ENCODE results near the gene TNNT2. TPM values are rescaled to one million over a fixed set of nuclear protein-coding genes. Genes with fewer than 3 reads are reported as not detected.

The TNNT2 gene
- total RNA-seq, 1 donor from 2014 or later: not detected

DNA sequence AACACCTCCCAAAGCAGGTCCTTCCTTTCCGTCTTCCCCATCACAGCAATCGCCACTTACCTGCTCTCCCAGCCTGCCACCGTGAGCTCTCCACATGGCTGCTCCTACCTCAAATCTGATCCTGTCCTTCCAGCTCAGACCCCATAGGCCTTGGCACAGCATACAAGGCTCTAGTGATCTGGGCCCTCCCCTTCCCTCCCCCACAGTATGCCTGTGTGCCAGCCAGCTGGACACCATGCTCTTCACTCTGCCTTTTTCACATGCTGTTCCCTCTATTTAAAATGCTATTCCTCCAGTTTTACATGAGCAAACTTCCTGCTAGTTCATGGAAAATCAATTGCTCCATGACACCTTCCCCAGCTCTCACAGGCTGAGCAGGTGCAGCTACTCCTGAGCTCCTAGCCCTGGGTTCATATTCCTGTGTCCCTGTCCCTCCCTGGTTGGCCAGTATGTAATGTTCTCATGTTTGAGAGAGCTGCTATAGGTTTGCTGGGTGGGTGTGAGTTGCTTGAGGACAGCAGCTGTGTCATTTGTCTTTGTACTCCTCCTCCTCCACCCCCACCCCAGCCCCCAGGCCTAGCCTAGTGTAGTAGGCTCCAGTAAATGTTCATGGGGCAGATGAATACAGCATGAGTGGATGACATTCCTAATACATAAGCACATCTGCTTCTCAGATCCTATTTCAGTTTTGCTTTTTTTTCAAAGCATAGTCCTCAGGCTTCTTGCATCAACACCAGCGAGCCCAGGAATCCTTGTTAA lies 6.3 kb upstream of the TNNT2 start:
- Mint-ChIP-seq H3K27ac (no peak overlapping the region), H3K4me1 (ENCODE audit: low read depth) (no peaks in the 10 kb centered on the region), H3K4me3 (ENCODE audit: low read depth) (no peak overlapping the region), H3K36me3 (ENCODE audit: low read depth) (no peaks in the 10 kb centered on the region), H3K27me3 (ENCODE audit: low read depth) (no peaks in the 10 kb centered on the region), H3K9me3 (no peaks in the 10 kb centered on the region)
- intact Hi-C loops (cut with micrococcal nuclease): no loop called here
- DNase-seq (ENCODE audit: low spot score): no peak

DNA sequence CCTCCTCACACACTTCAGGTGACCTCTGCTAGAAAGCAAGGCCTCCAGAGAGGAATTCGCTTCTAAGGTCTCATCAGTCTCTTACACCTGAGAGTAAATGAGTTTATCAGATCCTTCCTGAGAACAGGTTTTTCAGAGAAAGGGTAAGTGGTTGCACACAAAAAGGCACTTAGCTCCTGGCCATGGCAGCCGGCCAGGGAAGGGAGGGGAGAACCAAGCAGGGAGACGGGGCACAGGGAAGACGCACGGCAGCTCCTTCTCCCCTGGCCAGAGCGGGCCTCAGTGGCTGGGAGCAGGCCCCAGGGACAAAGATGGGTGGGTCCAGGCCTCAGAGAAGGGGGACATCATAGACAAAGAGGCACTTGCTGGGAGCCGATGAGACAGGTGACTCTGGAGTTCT lies 3.6 kb upstream of the TNNT2 start:
- H3K27ac Mint-ChIP-seq: no peak overlapping the region
- H3K4me1 Mint-ChIP-seq (ENCODE audit: low read depth): no peaks in the 10 kb centered on the region
- no peak overlapping the region for H3K4me3 Mint-ChIP-seq (ENCODE audit: low read depth)
- intact Hi-C loops (cut with micrococcal nuclease): no loop called here
- H3K36me3 Mint-ChIP-seq (ENCODE audit: low read depth): no peaks in the 10 kb centered on the region
- H3K27me3 Mint-ChIP-seq (ENCODE audit: low read depth): no peaks in the 10 kb centered on the region
- no peaks in the 10 kb centered on the region for H3K9me3 Mint-ChIP-seq
- DNase-seq (ENCODE audit: low spot score): no peak

DNA sequence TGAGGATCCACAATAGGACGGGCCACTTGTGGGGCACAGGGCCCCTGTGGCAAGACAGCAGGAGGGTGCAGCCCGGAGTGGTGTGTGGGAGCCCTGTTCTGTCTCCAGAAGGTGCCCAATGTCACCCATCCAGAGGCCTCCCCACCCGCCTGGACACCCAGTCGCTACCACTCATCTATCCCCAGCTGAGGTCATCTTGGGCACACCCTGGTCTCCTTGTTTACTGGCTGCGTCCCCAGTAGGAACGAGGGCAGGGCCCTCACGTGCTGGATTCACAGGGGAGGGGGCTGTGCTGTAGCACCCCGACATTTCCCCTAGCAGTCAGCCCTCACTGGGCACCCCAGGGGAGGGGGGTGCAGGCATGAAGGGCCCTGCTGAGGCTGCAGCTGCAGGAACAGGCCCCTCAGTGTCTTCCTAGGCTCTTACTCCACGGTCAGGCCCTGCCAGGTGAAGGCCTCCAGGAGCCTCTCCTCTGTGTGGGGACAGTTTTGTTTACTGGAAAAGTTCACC lies 2.3 kb upstream of the TNNT2 start:
- Mint-ChIP-seq H3K27me3 (ENCODE audit: low read depth) (no peaks in the 10 kb centered on the region), H3K4me1 (ENCODE audit: low read depth) (no peaks in the 10 kb centered on the region), H3K4me3 (ENCODE audit: low read depth) (no peak overlapping the region), H3K36me3 (ENCODE audit: low read depth) (no peaks in the 10 kb centered on the region), H3K27ac (no peak overlapping the region), H3K9me3 (no peaks in the 10 kb centered on the region)
- no peak for DNase-seq (ENCODE audit: low spot score)
- intact Hi-C loops (cut with micrococcal nuclease): no loop called here

DNA sequence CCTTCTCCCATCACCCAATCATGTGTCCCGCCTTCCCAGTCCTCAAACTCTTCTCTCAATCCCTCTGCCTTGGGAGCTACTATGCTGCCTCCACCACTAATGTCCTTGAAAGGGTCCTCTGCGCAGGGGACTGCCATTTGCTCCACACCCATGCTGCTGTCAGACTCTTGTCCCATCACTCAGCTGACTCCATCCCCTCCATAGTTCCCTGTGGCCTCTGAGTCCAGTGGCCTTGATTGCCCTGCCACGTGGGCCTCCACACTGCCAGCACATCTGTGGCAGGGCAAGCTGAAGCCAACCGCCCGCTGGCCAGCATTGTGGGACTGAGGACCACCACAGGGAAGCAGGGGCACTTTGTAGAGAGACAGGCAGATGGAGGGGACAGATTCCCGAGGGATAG lies 1.3 kb upstream of the TNNT2 start:
- no peak overlapping the region for H3K4me3 Mint-ChIP-seq (ENCODE audit: low read depth)

DNA sequence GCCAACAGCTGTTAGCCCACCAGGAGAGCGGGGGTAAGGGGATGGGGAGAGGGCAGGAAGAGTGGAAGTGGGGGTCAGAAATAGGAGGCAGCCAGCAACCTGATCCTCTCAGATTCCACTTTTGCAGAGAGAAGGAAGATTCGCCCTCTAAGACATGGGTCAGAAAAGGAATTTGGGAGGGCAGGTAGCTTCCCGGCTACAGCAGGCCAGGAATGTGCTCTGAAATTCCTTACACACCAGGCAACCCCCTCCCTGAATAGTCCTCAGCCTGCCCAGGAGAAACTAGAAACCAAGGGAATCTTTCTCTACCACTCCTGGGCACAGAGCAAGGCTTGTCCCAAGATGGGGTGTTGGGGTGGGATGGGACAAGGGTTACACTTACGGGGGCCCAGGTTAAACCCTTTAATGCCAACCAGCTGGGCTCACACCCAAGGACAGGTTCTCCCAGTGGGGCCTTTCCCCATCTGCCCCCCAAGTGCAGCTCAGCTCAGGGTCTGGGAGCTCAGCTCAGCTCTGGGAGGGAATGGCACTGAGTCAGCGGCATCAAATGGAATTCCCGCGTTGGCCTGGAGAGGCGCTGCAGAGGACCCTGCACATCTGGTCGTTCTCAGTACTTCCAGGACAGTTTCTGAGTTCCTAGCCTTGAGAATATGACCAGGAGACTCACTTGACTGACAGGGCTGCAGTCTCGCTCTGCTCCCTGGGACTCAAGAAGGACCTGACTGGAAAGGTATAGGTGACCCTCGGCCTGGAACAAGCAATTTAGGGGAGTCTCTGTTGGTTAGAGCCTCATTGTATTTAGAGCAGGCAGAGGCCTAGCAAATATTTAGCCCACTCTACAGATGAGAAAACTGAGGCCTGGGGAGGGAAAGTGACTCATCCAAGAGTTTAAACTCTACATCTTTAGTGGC lies 761 bp downstream of the TNNT2 start:
- intact Hi-C loops (cut with micrococcal nuclease): no loop called here
- no peak for DNase-seq (ENCODE audit: low spot score)
- Mint-ChIP-seq H3K27ac (no peak overlapping the region), H3K9me3 (no peaks in the 10 kb centered on the region), H3K4me3 (ENCODE audit: low read depth) (no peak overlapping the region), H3K4me1 (ENCODE audit: low read depth) (no peaks in the 10 kb centered on the region), H3K36me3 (ENCODE audit: low read depth) (no peaks in the 10 kb centered on the region), H3K27me3 (ENCODE audit: low read depth) (peaks cover 5% of the 10 kb centered on the region)

More for the DNA sequence above, 1.3 kb upstream of the TNNT2 start:
- no peaks in the 10 kb centered on the region for H3K9me3 Mint-ChIP-seq
- intact Hi-C loops (cut with micrococcal nuclease): no loop called here
- peaks cover 2% of the 10 kb centered on the region for H3K27me3 Mint-ChIP-seq (ENCODE audit: low read depth)
- H3K27ac Mint-ChIP-seq: no peak overlapping the region
- no peaks in the 10 kb centered on the region for H3K36me3 Mint-ChIP-seq (ENCODE audit: low read depth)
- DNase-seq (ENCODE audit: low spot score): no peak
- no peaks in the 10 kb centered on the region for H3K4me1 Mint-ChIP-seq (ENCODE audit: low read depth)

DNA sequence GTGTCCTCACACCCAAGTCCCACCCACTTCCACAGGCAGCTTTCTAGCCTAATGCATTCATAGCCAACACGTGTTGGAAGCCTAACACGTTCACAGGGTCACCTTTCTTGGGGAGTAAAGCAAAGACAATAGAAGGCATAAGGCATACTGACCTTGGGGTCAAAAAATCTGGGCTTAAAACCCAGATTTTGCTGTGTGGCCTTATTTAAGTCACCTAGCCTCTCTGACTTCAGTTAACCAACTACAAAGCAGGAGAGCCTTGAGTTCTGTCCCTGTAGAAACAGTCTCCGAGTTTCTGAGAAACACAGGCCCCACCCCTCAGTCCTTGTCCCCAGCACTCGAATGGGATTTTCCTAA lies 1.4 kb downstream of the TNNT2 start:
- Mint-ChIP-seq H3K27ac (no peak overlapping the region), H3K27me3 (ENCODE audit: low read depth) (peaks cover 5% of the 10 kb centered on the region), H3K4me3 (ENCODE audit: low read depth) (no peak overlapping the region), H3K36me3 (ENCODE audit: low read depth) (no peaks in the 10 kb centered on the region), H3K4me1 (ENCODE audit: low read depth) (no peaks in the 10 kb centered on the region), H3K9me3 (no peaks in the 10 kb centered on the region)
- intact Hi-C loops (cut with micrococcal nuclease): no loop called here
- DNase-seq (ENCODE audit: low spot score): no peak

DNA sequence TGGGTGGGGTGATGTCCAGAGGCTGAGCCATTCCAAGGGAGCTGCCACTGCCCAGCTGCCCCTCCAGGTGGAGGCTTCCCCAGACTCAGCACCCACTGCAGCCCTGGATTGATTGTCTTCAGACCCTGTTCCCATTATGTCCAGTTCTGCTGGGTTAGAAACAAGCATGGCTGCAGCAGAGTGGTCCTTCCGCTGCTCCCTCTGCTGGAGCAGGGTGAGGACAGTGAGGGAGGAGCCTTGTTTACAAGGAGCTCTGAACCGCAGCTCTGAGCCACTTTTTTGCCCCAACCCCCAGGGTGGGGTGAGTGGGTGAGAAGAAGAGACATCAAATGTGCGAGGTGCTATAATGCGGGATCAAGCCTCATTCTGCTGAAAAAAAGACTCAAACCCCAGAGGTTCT lies 2.3 kb downstream of the TNNT2 start:
- peaks cover 5% of the 10 kb centered on the region for H3K27me3 Mint-ChIP-seq (ENCODE audit: low read depth)
- no peak overlapping the region for H3K27ac Mint-ChIP-seq
- intact Hi-C loops (cut with micrococcal nuclease): no loop called here
- H3K36me3 Mint-ChIP-seq (ENCODE audit: low read depth): no peaks in the 10 kb centered on the region
- no peaks in the 10 kb centered on the region for H3K9me3 Mint-ChIP-seq
- H3K4me1 Mint-ChIP-seq (ENCODE audit: low read depth): no peaks in the 10 kb centered on the region
- no peak overlapping the region for H3K4me3 Mint-ChIP-seq (ENCODE audit: low read depth)
- no peak for DNase-seq (ENCODE audit: low spot score)

DNA sequence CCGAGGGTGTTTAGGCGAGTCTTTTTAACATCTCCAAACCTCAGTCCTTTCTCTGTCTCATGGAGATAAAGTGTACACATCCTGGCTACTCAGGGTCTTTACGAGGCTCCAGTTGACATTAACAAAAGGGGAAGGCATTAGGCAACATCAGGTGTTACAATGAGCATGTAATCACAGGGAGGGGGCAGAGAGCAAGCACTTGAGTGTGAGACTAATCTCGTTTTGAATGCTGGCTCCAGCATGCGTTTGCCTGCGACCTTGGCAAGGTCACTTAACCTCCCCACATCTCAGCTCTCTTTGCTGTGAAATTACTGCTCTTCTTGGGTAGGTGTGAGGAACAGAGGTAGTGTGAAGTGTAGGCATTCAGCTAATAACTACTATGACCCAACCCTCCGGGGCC lies 3.1 kb downstream of the TNNT2 start:
- Mint-ChIP-seq H3K4me3 (ENCODE audit: low read depth) (no peak overlapping the region), H3K36me3 (ENCODE audit: low read depth) (no peaks in the 10 kb centered on the region), H3K27ac (no peak overlapping the region), H3K4me1 (ENCODE audit: low read depth) (no peaks in the 10 kb centered on the region), H3K9me3 (no peaks in the 10 kb centered on the region), H3K27me3 (ENCODE audit: low read depth) (peaks cover 5% of the 10 kb centered on the region)
- intact Hi-C loops (cut with micrococcal nuclease): no loop called here
- no peak for DNase-seq (ENCODE audit: low spot score)

DNA sequence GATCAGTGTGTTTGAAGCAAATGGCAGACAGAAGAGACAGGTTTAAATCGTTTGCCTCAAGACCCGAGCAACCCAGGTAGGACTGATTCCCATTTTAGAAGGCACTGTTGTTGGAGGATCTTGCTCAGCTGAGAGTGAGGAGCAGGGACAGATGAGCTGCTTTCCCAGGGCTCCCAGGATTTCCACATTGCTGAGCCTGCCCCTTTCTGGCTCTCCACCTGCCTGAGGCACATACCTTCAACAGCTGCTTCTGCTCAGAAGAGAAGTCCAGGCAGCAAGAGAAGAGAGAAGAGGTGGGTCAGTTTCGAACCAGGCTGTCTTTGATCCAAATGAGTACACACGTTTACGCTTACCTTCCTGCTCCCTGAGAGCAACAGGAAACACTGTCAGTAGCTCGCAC lies 5.7 kb downstream of the TNNT2 start:
- Mint-ChIP-seq H3K4me3 (ENCODE audit: low read depth) (no peak overlapping the region), H3K4me1 (ENCODE audit: low read depth) (no peaks in the 10 kb centered on the region), H3K9me3 (no peaks in the 10 kb centered on the region), H3K27ac (no peak overlapping the region), H3K36me3 (ENCODE audit: low read depth) (no peaks in the 10 kb centered on the region), H3K27me3 (ENCODE audit: low read depth) (peaks cover 5% of the 10 kb centered on the region)
- no peak for DNase-seq (ENCODE audit: low spot score)
- intact Hi-C loops (cut with micrococcal nuclease): no loop called here

DNA sequence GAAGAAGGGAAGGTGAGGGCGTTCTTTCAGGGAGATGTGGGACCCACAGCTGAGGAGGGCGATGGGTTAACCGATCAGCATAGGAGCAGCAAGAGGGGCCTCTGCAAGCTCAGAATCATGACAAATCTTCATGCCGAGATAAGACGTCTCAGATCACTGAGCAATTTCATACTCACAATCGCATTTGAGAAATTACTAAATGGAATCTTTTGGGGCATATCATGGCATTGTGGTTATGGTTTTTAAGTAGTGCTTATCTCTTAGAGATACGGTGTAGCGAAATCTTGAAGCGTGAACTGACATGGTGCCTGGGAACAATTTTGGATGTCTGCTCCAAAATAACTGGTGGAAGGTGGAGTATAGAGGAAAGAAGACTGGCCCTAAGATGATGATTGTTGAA lies 6.2 kb downstream of the TNNT2 start:
- no peaks in the 10 kb centered on the region for H3K36me3 Mint-ChIP-seq (ENCODE audit: low read depth)
- H3K4me1 Mint-ChIP-seq (ENCODE audit: low read depth): no peaks in the 10 kb centered on the region
- peaks cover 5% of the 10 kb centered on the region for H3K27me3 Mint-ChIP-seq (ENCODE audit: low read depth)
- intact Hi-C loops (cut with micrococcal nuclease): no loop called here
- no peak overlapping the region for H3K4me3 Mint-ChIP-seq (ENCODE audit: low read depth)
- no peak overlapping the region for H3K27ac Mint-ChIP-seq
- no peaks in the 10 kb centered on the region for H3K9me3 Mint-ChIP-seq
- DNase-seq (ENCODE audit: low spot score): no peak

DNA sequence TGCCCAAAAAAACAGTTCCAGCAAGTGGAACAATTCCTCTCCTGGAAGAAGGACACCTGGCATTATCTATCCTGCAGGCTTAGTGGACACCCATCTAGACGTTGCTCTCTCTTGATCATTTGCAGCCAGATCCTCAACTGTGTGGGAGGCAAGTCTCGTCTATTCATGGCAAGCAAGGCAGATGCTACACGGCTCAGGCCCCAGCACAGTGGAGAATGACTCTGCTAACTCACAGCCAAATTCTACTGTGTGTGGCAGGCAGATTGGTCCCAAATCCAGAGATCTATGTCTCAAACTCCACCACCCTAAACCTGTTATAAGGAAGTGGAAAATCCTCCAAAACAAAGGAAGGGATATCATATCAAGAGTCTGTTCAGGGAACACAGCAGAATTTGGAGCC lies 7.0 kb downstream of the TNNT2 start:
- no peaks in the 10 kb centered on the region for H3K36me3 Mint-ChIP-seq (ENCODE audit: low read depth)
- intact Hi-C loops (cut with micrococcal nuclease): no loop called here
- no peaks in the 10 kb centered on the region for H3K4me1 Mint-ChIP-seq (ENCODE audit: low read depth)
- no peaks in the 10 kb centered on the region for H3K9me3 Mint-ChIP-seq
- no peak overlapping the region for H3K4me3 Mint-ChIP-seq (ENCODE audit: low read depth)
- H3K27ac Mint-ChIP-seq: no peak overlapping the region
- no peak for DNase-seq (ENCODE audit: low spot score)
- peaks cover 5% of the 10 kb centered on the region for H3K27me3 Mint-ChIP-seq (ENCODE audit: low read depth)

DNA sequence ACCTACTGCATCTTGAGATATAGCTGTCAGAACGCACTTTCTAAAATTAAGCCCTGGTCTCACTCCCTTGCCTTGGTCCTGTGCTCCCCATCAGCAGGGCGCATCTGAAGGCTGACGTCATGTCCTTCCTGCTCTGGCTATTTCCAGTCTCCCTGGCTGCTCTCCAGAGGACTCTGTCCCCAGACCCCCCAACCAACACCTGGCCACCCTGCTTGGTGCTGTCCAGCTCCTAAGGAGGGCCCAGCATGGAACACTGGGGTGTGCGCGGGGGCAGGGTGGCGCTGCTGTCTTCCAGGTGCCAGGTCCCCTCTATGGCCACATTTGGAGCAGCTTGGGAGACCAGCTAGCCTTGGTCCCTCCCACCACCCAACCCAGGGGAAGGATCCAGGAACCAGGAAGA lies 8.3 kb downstream of the TNNT2 start:
- H3K27me3 Mint-ChIP-seq (ENCODE audit: low read depth): peaks cover 4% of the 10 kb centered on the region
- H3K27ac Mint-ChIP-seq: no peak overlapping the region
- H3K4me3 Mint-ChIP-seq (ENCODE audit: low read depth): no peak overlapping the region
- H3K9me3 Mint-ChIP-seq: no peaks in the 10 kb centered on the region
- no peaks in the 10 kb centered on the region for H3K36me3 Mint-ChIP-seq (ENCODE audit: low read depth)
- intact Hi-C loops (cut with micrococcal nuclease): no loop called here
- no peak for DNase-seq (ENCODE audit: low spot score)
- H3K4me1 Mint-ChIP-seq (ENCODE audit: low read depth): no peaks in the 10 kb centered on the region

DNA sequence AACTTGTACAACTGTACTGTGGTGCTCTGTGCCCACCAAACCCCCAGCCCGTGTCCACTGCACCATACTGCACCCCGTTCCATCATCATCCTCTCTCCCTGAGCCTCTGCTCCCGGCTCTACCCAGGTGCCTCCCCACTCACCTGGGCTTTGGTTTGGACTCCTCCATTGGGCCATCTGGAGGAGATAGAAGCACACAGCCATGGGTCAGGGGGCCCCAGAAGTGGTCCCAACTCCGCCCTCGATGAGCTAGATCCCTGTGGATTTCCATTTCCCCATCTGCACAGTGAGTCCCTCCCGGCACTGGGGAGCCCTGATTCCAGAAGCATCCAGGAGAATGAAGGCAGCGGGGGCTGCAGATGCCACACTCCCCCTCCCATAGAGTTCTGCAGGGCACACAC lies 10.8 kb downstream of the TNNT2 start:
- no peak overlapping the region for H3K27ac Mint-ChIP-seq
- H3K4me1 Mint-ChIP-seq (ENCODE audit: low read depth): no peaks in the 10 kb centered on the region
- no peaks in the 10 kb centered on the region for H3K36me3 Mint-ChIP-seq (ENCODE audit: low read depth)
- H3K4me3 Mint-ChIP-seq (ENCODE audit: low read depth): no peak overlapping the region
- intact Hi-C loops (cut with micrococcal nuclease): no loop called here
- DNase-seq (ENCODE audit: low spot score): no peak
- H3K9me3 Mint-ChIP-seq: no peaks in the 10 kb centered on the region
- H3K27me3 Mint-ChIP-seq (ENCODE audit: low read depth): peaks cover 4% of the 10 kb centered on the region

Measured in activated T-helper 2 cell treated with anti-CD3 and anti-CD28 coated beads, Interferon-gamma antibody, Interleukin-2, Interleukin-4, amounts not matched to agents 10 μg/mL and 5 μg/mL and 100 μg/mL, durations not matched to agents 14 hours and 24 hours and 36 hours (primary cell).